ENCODE results near the gene CARD18. TPM values are rescaled to one million over a fixed set of nuclear protein-coding genes. Genes with fewer than 3 reads are reported as not detected.

CARD18 gene
- not detected for total RNA-seq

DNA sequence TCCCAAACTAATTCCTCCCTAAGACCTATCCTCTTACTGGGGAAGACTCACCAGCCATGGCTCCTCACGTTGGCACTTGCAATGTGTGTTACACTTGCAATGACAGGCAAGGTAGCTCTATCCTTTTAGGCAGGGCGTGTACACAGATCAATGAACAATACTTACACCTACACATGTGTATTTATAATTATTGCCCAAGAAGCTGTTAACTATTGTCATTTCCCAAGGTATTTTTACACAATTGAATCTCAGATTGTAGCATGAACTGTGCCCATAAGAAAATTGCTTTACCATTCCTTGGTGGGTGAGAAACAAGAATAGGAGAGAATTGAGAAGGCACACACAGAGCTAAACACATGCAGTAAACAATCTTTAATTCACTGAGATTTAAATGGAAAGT, at the start of gene CARD18:
Gene CARD18, minus strand, starts transcription at position 101 of the 400 bp plus-strand sequence. Its CDS starts 43 bp downstream, at position 58.
- TF ChIP-seq, protein P1, sequence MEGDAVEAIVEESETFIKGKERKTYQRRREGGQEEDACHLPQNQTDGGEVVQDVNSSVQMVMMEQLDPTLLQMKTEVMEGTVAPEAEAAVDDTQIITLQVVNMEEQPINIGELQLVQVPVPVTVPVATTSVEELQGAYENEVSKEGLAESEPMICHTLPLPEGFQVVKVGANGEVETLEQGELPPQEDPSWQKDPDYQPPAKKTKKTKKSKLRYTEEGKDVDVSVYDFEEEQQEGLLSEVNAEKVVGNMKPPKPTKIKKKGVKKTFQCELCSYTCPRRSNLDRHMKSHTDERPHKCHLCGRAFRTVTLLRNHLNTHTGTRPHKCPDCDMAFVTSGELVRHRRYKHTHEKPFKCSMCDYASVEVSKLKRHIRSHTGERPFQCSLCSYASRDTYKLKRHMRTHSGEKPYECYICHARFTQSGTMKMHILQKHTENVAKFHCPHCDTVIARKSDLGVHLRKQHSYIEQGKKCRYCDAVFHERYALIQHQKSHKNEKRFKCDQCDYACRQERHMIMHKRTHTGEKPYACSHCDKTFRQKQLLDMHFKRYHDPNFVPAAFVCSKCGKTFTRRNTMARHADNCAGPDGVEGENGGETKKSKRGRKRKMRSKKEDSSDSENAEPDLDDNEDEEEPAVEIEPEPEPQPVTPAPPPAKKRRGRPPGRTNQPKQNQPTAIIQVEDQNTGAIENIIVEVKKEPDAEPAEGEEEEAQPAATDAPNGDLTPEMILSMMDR (IDR thresholded peaks at IDR 0.05), result no peak
- H3K27ac ChIP-seq, result no peak within 1 kb of the TSS
- DNase-seq (ENCODE audit: low spot score), result no peak
- no peak within 1 kb of the TSS for H3K4me3 ChIP-seq
- H3K27me3 ChIP-seq, result no peaks in the 10 kb centered on the region
- H3K36me3 ChIP-seq, result no peaks in the 10 kb centered on the region
- H3K9me3 ChIP-seq, result no peaks in the 10 kb centered on the region
- H3K4me1 ChIP-seq, result peaks cover 0 to 5% of the 10 kb centered on the region in 2 donors

- H3K4me3 ChIP-seq, result no peak overlapping the region
- no peaks in the 10 kb centered on the region for H3K4me1 ChIP-seq
- no peak for DNase-seq (ENCODE audit: low spot score)
- H3K9me3 ChIP-seq, result no peaks in the 10 kb centered on the region
- no peaks in the 10 kb centered on the region for H3K27me3 ChIP-seq
- H3K36me3 ChIP-seq, result no peaks in the 10 kb centered on the region
- TF ChIP-seq, protein P1 (IDR thresholded peaks at IDR 0.05), result no peak
- H3K27ac ChIP-seq, result no peak overlapping the region
Measured at GRCh38 chr11:105183987-105184386, 44.4 kb upstream of the CARD18 start.

DNA sequence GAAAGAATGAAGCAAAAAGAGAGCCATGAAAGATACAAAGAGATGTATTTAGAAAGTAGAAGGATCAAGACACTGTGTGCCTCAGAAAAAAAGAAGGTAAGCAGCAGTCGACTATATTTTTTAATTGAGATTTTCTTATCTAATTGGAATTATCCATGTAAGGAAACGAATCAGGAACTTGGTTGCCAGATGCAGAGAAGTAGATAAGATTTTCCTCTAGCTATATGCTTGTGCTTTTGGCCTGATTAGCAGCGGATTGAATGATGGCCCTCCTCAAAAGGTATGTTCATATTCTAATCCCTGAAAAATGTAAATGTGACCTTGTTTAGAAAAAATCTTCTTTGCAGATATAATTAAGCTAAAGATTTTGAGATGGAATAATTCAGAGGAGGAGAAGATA, 43.9 kb upstream of the CARD18 start:
- Histone ChIP-seq H3K4me3 (no peak overlapping the region), H3K4me1 (no peaks in the 10 kb centered on the region), H3K9me3 (no peaks in the 10 kb centered on the region), H3K36me3 (no peaks in the 10 kb centered on the region), H3K27ac (no peak overlapping the region), H3K27me3 (no peaks in the 10 kb centered on the region)
- DNase-seq (ENCODE audit: low spot score), result no peak
- TF ChIP-seq, protein P1 (IDR thresholded peaks at IDR 0.05), result no peak

- TF ChIP-seq, protein P1 (IDR thresholded peaks at IDR 0.05), result no peak
- H3K4me1 ChIP-seq, result no peaks in the 10 kb centered on the region
- no peak overlapping the region for H3K27ac ChIP-seq
- no peak for DNase-seq (ENCODE audit: low spot score)
- no peaks in the 10 kb centered on the region for H3K36me3 ChIP-seq
- H3K9me3 ChIP-seq, result no peaks in the 10 kb centered on the region
- H3K4me3 ChIP-seq, result no peak overlapping the region
- no peaks in the 10 kb centered on the region for H3K27me3 ChIP-seq
Measured at GRCh38 chr11:105181521-105181920, 42.0 kb upstream of the CARD18 start.

- H3K4me1 ChIP-seq, result no peaks in the 10 kb centered on the region
- no peak for DNase-seq (ENCODE audit: low spot score)
- no peak overlapping the region for H3K27ac ChIP-seq
Measured at GRCh38 chr11:105181100-105181499, 41.5 kb upstream of the CARD18 start.

More at GRCh38 chr11:105181100-105181499, 41.5 kb upstream of the CARD18 start:
- TF ChIP-seq, protein P1 (IDR thresholded peaks at IDR 0.05), result no peak
- Histone ChIP-seq H3K36me3 (no peaks in the 10 kb centered on the region), H3K9me3 (no peaks in the 10 kb centered on the region), H3K27me3 (no peaks in the 10 kb centered on the region), H3K4me3 (no peak overlapping the region)

Measured in right atrium auricular region (tissue), 2 donors.